HG02852 (cell line): Measurements from ENCODE around the gene MRPL24.
A peak's percentile ranks its signal among the peaks of the same experiment; 100 is the strongest.

Source experiments
- ATAC-seq: cut with Tn5 transposase; IDR thresholded peaks from one replicate; pipeline ENCODE4 v1.9.1; 2021; ENCODE audit warnings: mild to moderate bottlenecking, moderate library complexity; ENCODE audit not compliant: unreplicated experiment

MRPL24 gene

GRCh38 chr1:156744344-156744743 lies 3.5 kb upstream of the MRPL24 start:
- ATAC-seq, result no peak

- no peak for ATAC-seq
Measured at GRCh38 chr1:156743367-156744302, 2.7 kb upstream of the MRPL24 start.

DNA sequence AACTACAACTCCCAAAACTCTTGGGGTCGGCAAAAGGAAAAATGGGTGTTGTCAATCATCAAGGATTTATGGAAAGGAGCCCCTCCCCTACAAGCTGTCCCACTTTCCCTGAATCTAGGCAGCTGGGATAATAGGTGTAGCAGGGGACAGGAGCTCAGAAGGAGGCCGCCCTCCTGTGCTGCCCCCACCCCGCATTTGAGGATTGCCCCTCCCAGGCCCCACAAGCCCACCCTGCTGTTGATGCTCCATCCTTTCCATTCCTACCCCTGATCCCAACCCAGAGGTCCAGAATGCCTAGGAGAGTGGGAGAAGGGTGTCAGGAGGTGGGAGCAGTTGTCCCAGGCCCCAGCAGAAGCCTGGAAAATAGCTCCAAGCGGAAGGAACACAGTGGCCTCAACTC lies 1.9 kb upstream of the MRPL24 start:
- ATAC-seq, result no peak

DNA sequence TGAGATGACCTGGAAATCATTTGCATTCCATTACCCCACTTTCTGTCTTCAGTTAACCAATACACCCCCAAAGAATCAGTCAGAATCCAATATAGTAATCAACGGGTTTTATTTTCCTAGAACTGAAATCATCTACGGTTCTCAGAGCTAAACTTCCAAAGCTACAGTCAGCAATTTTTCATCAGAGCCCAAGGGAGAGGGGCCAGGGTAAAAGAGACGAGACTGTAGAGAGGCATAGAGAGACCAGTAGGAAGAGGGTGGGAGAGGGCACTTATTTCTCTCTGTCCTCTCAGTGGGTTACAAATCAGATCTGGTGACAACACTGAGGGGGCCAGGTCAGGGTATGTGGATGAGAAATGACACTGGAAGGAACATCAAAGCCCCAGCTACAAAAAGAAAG lies 1.1 kb upstream of the MRPL24 start:
- ATAC-seq, result no peak

DNA sequence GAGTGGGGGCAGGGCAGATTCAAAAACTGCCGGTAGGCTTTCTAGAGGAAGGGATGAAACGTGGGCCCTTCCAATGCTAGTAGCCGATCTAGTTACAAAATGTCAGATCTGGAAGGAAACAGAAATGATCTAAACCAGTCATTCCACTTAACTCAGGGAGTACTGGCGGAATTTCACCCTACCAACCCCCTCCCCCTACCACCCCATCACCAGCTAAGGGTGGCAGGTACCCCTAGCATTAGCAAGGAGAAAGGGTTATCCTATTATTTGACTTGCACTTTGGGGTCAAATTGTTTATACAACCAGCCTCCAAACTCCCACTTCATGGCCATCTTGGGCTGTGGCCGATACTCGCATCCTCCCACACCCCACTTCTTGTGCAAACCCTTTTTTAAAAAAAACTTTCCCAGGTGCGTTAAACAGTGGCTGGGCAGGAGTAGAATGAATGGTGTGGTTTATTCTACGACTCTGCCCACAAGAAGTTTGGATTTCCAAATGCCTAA lies 644 bp upstream of the MRPL24 start:
- ATAC-seq, result no peak

- ATAC-seq, result no peak
Measured at GRCh38 chr1:156740237-156740740, 599 bp downstream of the MRPL24 start.

DNA sequence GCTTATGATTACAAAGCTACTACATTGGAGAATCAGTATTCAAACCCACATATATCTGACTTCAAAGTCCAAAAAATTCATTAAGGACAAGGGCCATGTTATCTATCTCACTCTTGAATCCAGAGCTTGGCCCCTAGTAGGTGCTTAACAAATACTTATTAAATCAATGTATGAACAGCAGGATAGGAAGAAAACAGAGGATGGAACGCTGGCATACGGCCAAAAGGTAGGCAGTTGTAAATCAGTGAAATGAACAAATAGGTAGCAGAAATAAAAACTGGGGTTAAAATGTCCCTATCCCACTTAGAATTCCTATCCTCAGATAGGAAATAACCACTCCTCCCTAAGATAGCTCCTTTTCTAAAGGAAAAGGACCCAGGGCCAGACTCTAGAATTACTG lies 2.0 kb downstream of the MRPL24 start:
- ATAC-seq, result no peak

GRCh38 chr1:156738407-156738806 lies 2.5 kb downstream of the MRPL24 start:
- no peak for ATAC-seq

- no peak for ATAC-seq
Measured at GRCh38 chr1:156733989-156734584, 6.8 kb downstream of the MRPL24 start.

DNA sequence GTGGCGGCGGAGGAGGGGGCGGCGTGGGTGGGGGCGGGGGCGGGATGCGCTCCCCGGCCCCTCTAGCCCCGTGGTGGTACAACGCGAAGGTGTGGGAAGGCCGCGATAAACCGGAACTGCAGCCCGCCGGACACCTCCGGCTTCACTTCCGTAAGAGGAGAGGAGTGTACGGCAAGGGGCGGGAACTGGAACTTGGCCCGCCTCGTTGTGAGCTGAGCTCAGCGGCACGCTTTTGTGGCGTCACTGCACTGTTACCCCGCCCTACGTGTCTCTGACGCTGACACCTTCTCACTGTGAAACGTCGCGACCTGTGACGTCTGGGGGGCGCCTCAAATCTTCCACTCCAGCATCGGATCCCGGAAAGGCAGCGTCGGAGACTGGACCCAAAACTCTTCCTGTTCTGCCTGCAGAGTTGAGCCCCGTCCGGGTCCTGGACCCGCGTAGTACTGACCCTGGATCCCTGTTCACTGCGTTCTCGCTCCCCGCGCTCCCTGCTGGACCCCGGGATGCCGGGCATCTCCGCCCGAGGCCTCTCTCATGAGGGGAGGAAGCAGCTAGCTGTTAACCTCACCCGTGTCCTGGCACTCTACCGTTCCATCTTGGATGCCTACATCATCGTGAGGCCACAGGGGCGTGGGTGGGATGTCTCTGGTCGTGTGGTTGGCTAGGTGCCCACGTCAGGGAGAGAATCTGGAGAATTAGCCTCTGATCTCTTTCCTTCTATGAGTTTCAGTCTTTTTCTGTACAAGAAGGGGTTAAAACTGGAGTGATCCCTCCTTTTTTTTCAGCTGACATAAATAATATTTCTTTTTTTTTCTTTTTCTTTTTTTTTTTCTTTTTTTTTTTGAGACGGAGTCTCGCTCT lies 12.1 kb downstream of the MRPL24 start, which contains the start of gene ISG20L2:
ISG20L2 (minus strand) TSS at position 168 of the 864 bp plus-strand sequence. CDS start 1,114 bp downstream, outside the sequence.
- ATAC-seq, result peak; percentile 89

GRCh38 chr1:156727926-156728598 lies 12.8 kb downstream of the MRPL24 start, which contains the start of gene METTL25B:
METTL25B (plus strand) TSS chr1:156728469; CDS start chr1:156729105, 636 bp downstream.
- ATAC-seq, result peak; percentile 58

GRCh38 chr1:156727492-156727891 lies 13.4 kb downstream of the MRPL24 start:
- no peak for ATAC-seq

DNA sequence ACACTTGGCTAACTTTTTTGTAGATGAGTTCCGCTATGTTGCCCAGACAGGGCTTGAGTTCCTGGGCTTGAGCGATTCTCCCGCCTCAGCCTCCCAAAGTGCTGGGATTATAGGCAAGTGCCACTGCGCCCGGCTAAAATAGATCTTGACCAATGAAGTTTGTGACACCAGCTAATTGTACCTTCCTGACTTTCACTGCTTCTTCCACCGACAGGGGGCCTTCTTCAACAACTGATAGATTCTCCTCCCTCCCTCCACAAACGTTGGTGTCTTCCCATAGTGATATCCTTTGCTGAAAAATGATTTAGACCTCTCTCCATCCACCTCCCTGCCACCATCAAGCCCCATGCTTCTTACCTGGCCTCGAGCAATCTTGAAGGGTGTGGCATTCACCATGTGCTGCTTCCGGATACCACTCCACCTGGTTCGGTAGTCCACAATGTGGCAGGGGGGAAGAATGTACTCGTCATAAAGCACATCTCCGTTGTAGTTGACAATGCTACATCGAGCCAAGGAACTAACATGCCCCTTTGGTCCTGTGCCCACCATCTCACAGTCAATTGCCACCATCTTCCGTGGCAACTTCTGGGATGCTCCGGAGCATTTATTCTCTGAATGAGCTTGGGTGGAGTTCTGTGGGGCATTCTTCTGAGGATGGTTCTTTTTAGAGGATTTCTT lies 14.2 kb downstream of the MRPL24 start:
- ATAC-seq, result no peak

GRCh38 chr1:156725683-156726280 lies 15.1 kb downstream of the MRPL24 start:
- ATAC-seq, result peak; percentile 28

DNA sequence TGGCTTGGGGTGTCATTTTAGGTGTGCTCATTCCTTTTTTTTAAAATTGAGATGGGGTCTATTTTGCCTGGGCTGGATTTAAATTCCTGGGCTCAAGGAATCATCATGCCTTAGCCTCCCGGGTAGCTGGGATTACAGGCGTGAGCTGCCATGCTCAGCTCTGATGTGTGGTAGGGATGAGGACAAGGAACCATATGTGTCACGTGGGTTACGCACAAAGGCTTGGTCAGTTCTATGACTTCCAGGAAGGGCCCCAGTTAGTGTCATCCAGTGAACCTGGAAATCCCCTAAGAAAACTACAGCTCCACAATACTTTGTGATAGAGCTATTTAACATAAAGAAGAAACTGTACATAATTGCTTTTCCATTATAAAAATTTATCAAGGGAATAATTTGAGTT lies 19.4 kb downstream of the MRPL24 start:
- ATAC-seq, result peak; percentile 50

- no peak for ATAC-seq
Measured at GRCh38 chr1:156721131-156721530, 19.8 kb downstream of the MRPL24 start.

DNA sequence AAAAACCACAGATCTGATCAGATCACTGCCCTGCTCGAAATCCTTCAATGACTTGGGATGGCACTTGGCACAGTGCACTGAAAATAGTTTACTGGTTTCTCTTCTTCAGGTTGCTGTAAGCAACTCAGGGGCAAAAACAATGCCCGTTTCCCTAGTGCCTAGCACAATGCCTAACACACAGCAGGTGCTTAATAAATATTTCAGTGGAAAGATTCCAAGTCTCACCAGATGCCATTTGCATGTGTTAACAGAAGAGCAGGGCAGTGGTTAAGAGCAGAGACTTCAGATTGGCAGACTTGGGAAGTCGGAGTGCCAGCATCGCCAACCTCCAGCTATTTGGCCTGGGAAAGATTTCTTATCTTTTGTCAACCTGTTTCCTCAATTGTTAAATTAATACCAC lies 23.5 kb downstream of the MRPL24 start:
- no peak for ATAC-seq

GRCh38 chr1:156714830-156715229 lies 26.1 kb downstream of the MRPL24 start:
- no peak for ATAC-seq

DNA sequence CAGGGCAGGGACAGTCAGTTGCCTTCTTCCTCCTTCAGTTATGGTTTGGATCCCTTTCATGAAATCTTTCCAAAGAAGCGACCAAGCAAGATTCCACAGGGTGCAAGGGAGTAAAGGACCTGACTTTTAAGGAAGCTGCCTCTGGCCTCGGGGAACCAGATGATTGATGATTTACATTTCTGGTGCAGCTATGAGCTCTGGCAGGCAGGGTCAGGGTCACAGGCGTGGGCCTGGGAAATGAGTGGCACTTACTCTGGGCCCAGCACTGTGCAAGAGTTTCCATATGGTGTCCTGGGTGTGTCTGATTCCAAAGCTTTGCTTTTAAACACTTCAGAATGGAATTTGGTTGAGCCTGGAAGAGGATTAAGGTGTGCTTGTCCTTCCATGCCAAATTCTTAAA lies 28.3 kb downstream of the MRPL24 start:
- ATAC-seq, result no peak
